GM19035 (cell line): ENCODE data around the gene SYT3.
"Not testable (repeated sequence)": the region's sequence is repeated elsewhere in the genome, so short reads cannot be mapped to it uniquely, and the experiment has no call there.

ENCODE experiments used
- ATAC-seq: cut with Tn5 transposase; IDR thresholded peaks from one replicate; pipeline ENCODE4 v1.9.1; 2021; ENCODE audit not compliant: unreplicated experiment

SYT3 gene

DNA sequence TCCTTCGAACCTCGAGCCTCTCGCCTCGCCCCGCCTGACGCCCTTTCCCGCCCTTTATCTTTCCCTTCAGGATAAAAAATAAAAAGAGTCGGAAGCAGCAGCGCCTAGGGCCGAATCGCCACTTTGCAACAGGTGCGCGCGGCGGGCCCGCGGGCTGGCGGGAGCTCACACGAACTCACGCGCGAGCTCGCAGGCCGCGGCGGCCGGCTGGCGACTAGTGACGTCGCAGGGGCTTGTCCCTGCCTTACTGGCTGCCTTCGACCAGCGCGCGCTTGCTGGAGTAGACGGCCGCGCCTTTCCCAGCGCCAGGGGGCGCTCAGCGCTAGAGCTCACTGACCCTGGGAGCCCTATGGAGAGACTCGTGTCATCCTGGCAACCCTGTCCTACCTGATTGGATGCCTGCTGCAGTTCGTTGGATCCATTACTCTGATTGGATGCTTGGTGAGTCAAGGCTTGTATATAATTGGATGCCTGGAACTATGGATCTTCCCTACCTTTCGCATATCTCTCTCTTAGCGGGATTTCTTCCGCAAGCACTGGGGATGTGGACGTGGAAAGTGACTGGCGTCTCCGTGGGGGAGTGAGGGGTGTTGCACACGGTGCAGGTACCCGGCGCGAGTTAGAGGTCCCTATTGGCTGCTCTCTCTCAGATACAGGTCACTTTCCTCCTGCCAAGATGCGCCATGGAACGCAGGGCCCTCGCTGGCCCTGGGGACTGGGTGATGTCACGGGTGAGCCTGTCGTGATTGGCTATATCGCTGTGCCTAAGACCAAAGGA lies 33.4 kb downstream of the SYT3 start:
- not testable (repeated sequence) for ATAC-seq

DNA sequence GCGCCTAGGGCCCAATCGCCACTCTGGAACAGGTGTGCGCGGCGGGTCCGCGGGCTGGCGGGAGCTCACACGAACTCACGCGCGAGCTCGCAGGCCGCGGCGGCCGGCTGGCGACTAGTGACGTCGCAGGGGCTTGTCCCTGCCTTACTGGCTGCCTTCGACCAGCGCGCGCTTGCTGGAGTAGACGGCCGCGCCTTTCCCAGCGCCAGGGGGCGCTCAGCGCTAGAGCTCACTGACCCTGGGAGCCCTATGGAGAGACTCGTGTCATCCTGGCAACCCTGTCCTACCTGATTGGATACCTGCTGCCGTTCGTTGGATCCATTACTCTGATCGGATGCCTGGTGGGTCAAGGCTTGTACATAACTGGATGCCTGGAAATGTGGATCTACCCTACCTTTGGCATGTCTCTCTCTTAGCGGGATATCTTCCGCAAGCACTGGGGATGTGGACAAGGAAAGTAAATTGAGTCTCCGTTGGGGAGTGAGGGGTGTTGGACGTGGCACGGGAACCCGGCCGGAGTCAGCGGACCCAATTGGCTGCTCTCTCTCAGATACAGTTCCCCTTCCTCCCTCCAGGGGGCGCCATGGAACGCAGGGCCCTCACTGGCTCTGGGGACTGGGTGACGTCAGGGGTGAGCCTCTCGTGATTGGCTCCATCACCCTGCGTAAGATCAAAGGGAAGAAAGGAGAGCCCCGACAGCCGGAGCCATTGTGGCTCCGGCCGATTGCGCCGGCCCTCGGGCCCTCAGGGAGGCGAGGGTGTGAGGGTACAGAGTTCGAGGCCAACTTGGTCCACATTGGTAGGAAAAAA lies 35.2 kb downstream of the SYT3 start:
- ATAC-seq: not testable (repeated sequence)

DNA sequence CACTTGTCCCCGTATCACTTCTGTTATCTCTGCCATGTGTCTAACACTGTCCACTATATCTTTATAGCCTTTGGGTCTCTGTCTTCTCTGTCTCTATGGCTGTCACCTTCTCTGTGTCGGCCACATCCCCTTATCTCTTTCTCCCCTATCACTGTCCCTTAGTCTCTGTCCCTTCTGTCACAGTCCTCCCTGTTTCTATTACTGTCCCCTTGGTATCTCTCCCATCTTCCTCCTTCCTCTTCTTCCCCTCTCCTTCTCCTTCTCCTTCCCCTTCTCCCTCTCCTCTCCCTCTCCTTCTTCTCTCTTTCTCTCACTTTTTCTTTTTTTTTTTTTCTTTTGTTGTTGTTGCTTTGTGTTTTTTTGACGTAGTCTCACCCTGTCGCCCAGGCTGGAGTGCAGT lies 36.7 kb downstream of the SYT3 start:
- no peak for ATAC-seq

DNA sequence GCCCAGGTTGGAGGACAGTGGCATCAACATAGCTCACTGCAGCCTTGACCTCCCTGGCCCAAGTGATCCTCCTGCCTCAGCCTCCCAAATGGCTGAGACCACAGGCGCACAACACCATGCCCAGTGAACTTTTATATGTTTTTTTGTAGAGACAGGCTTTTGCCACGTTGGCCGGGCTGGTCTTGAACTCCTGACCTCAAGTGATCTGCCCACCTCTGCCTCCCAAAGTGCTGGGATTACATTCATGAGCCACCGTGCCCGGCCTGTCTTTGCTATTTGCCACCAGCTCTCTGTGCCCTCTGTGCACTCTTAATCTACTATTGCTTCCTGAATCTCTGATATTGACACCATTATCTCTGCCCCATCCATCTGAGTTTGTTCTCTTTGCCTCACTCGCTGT lies 37.2 kb downstream of the SYT3 start:
- no peak for ATAC-seq

DNA sequence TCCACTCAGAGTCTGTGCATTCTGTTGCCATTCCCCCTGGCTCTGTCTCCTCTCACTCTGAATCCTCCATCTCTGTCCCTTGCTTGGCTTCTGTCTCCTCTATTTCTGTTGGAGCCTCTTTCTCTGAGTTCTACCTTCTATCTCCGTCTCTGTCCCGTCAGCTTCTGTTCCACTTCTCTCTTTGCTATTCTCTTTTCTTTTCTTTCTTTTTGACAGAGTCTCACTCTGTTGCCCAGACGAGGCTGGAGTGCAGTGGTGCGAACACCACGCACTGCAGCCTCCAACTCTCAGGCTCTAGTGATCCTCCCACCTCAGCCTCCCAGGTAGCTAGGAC lies 37.6 kb downstream of the SYT3 start:
- ATAC-seq: no peak

DNA sequence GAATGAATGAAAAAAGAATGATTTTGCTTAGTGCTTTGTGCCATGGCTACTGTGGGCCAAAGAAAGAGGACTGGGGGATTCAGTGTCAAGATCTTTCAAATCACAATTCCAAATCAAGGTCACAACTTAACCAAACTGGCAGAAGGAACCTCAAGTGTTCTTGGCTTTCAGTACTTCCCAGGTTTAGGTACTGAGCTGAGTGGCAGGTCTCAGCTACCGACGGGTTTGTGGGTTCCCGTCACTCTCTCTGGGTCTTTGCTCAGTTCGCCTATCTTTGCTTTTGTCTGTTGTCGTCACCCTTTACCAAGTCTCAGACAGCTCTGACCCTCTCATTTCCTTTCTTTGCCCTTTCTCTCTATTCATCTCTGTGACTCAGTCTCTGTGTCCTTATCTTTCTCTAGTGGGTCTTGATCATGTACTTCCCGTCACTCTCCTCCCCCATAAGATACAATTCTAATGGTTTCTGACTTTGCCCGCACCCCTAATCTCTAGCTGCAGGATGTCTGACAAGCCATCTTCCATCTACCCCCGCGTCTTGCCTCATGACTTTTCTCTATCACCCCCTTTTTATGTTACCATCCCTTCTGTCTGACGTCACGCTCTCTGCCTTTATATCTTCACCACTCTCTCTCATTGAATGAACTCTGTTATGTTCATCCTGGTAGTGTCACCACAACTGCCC lies 38.1 kb downstream of the SYT3 start:
- ATAC-seq: no peak

DNA sequence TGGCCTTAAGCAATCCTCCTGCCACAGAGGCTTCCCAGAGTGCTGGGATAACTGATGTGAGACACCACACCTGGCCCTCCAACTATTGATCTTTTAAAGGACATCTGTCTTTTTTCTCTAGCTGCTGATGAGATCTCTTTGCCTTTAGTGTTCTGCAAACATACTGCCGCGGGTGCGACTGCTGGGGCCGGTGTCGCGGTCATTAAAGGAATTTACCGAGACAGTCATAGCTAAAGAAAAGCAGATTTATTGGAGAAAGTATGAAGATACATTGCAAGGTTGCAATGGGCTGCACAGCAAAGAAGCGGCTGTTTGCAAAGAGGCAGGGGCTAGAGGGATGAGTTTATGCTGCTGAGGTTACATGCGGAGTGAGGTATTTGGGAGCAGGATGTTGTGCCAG lies 40.3 kb downstream of the SYT3 start:
- ATAC-seq: no peak

DNA sequence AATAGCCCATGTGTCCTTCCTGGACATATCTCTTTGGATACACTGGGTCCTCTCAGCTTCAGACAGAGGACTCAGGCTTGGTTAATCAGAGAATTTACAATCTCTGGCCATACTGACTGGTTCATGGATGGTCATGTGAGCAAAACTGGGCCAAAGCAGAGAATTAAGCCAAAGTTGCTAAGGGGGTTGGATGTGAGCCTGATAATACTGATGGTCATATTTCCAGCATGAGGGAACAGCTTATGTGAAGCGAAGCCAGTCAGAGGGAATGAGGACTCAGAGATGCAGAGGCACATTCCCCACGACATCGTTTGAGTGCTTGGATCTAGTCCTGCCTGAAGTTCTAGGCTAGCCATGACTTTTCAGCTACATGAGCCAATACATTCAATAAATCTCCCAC lies 49.5 kb downstream of the SYT3 start:
- no peak for ATAC-seq

DNA sequence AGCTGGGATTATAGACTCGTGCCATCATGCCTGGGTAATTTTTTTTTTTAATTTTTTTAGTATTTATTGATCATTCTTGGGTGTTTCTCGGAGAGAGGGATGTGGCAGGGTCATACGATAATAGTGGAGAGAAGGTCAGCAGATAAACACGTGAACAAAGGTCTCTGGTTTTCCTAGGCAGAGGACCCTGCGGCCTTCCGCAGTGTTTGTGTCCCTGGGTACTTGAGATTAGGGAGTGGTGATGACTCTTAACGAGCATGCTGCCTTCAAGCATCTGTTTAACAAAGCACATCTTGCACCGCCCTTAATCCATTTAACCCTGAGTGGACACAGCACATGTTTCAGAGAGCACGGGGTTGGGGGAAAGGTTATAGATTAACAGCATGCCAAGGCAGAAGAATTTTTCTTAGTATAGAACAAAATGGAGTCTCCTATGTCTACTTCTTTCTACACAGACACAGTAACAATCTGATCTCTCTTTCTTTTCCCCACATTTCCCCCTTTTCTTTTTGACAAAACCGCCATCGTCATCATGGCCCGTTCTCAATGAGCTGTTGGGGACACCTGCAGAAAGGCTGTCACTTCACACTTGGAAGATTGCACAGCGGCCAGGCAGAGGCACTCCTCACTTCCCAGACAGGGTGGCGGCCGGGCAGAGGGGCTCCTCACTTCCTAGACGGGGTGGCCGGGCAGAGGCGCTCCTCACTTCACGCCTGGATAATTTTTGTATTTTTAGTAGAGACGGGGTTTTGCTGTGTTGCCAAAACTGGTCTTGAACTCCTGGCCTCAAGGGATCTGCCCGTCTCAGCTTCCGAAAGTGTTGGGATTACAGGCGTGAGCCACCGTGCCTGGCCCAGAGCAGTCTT lies 57.7 kb downstream of the SYT3 start:
- ATAC-seq: not testable (repeated sequence)

DNA sequence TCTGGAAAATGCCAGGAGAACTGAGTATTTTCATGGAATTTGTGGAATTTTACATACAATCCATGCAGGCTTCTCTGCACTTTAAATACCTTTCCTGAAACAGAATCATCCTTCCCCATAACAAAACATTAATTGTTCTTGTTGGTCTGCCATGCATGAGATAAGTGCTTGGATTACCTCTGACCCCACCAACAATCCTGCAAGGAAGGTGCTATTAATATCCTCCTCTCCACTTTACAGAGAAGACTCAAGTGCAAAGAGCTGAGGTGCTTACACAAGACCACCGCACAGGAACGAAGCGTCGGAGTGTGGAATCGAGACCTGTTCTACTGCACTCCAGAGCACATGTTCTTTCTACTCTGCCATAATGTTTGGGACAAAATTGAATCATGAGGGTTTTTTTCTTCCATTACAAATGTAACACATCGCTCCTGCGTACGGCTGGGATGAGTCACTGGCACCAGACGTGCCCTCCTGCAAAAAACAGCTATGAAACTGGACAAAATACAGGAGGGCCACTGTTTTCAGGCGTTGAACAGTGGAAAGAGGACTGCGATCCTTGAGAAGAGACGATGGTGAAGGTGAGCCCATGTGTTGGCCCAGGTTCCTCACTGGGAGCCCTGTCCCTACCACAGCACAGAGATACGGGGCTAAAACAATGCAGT lies 58.6 kb downstream of the SYT3 start:
- no peak for ATAC-seq

DNA sequence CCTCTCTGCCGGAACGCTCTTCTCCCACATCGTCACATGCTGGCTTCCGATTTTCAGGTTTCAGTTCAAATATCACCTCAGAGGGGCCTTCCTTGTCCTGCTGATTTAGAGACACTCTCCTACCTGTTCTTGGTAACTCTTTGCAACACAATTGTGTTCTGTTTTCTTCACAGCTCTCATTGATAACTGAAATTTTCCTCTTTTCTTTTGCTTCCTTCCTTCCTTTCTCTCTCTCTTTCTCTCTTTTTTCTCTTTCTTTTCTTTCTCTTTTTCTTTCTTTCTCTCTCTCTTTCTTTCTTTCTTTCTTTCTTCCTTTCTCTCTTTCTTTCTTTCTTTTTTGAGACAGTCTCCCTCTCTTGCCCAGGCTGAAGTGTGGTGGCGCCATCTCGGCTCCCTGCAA lies 59.4 kb downstream of the SYT3 start:
- ATAC-seq: no peak

DNA sequence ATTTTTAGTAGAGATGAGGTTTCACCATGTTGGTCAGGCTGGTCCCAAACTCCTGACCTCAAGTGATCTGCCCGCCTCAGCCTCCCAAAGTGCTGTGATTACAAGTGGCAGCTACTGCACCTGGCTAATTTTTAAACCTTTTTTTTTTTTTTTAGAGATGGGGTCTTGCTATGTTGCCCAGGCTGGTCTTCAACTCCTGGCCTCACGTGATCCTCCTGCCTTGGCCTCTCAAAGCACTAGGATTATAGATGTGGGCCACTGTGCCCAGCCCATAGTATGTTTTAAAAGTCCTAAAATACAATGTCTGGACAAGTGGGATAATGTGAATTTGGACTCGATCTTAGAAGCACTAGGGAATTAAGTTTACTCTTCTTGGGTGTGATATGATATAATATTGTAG lies 62.9 kb downstream of the SYT3 start:
- ATAC-seq: not testable (repeated sequence)

DNA sequence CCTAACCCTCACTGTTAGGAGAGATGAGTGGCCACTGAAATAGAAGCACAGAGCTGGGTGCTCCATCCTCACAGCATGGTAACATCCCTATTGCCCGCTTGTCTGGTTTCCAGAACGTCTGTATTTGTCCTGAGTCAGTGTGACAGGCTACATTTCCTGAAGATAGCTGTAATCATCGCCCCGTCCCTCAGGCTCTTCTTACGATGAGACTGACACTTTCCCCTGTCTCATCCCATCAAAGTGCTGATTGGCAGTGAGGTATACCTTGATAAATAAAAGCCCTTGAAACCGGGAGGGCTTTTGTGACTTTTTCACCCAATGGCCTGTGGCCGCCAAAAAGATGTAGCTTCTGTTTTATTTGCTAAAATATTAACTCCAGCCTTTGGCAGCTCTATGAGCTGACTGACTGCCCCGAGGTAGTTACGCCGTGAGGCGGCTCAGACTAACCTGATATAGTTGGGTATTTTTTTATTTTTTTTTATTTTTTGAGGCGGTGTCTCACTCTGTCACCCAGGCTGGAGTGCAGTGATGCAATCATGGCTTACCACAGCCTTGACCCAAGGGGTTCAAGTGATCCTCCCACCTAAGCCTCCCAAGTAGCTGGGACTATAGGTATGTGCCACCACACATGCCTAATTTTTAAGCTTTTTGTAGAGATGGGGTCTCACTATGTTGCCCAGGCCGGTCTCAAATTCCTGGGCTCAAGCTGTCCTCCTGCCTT lies 65.8 kb downstream of the SYT3 start:
- no peak for ATAC-seq
